Neuron (in vitro differentiated cells): ENCODE data around the gene UBE2L6.

Source experiments
- H2AFZ ChIP-seq: one replicate; pipeline ENCODE4 v1.6.1; 2013; ENCODE audit warnings: low read depth, mild to moderate bottlenecking, inconsistent platforms, low read length, moderate library complexity
- H3K27me3 ChIP-seq: one replicate; pipeline ENCODE4 v1.6.1; 2013; ENCODE audit warnings: low read length; ENCODE audit not compliant: insufficient read depth
- H3K36me3 ChIP-seq: one replicate; pipeline ENCODE4 v1.6.1; 2013; ENCODE audit warnings: low read length; ENCODE audit not compliant: insufficient read depth
- H3K4me1 ChIP-seq: one replicate; pipeline ENCODE4 v1.6.1; 2013; ENCODE audit warnings: low read length; ENCODE audit not compliant: insufficient read depth
- H3K4me3 ChIP-seq: 2 replicates; pipeline ENCODE4 v1.5.1; 2013; ENCODE audit warnings: mild to moderate bottlenecking, low read length, moderate library complexity
- H3K9me3 ChIP-seq: one replicate; pipeline ENCODE4 v1.6.1; 2013; ENCODE audit warnings: low read length

Gene UBE2L6

DNA sequence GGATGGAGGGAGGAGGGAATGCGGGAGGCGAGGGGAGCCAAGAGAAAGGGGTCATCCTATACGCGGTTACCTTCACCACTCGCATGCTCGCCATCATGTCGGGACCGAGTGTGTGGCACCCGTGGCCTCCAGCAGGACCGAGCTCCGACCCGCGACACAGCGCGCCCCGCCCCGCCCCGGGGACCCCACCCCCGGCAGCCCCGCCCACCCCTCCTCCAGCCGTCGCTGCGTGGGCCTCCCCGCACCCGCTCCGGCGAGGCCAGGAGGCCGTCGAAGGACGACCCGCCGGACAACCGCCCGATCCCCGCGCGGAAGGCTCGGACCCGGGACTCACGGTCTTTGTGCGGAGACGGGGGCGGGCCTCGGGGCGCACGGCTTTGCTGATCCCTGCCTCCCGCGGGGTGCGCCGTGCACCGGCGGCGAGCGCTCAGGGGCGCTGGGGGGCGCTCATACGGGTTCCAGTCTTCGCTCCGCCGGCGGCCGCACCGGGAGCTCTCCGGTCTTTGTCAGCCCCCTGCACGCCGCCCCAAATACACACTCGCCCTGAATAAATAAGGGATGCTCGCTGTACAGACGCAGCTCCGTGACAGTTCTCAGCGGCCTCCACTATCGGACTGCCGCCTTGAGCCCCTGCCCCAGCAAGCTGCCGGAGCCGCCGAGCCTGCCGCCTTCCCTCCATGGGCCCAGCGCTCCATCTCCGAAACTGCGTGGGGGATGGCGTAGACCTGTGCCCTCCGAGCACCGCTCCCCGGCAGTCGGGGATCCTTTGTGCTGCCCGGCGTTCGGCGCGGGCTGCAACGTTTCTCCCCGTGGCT lies at the start of gene UBE2L6:
Gene UBE2L6, minus strand, starts transcription at position 158 of the 815 bp plus-strand sequence. Its CDS starts 61 bp downstream, at position 97.
- peak within 1 kb of the TSS; percentile 72 for H3K4me3 ChIP-seq

DNA sequence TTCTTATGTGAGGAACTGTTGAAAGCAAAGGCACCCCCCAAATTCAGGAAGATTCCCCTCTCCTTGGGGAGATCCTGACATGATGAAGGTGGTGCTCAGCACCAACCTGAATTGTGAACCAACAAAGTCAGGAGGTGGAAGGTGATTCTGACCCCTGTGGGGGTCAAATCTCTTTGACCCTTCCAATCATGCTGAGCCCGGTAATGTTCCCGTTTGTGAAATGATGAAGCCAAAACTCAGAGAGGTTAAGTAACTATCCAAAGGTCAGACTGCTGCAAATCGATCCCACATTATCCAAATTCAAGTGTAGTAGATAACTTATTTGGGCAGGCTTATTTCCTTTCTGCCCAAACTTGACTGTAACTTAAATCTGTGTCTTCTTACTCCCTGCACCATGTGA lies 49.1 kb upstream of the UBE2L6 start:
- Histone ChIP-seq H3K9me3 (peaks cover 3% of the 10 kb centered on the region), H3K4me1 (no peaks in the 10 kb centered on the region)

More for the DNA sequence above, at the start of gene UBE2L6:
- peaks cover 29% of the 10 kb centered on the region for H3K4me1 ChIP-seq
- H3K9me3 ChIP-seq, result no peaks in the 10 kb centered on the region
- peak within 1 kb of the TSS; percentile 84 for H2AFZ ChIP-seq
- no peaks in the 10 kb centered on the region for H3K27me3 ChIP-seq
- no peaks in the 10 kb centered on the region for H3K36me3 ChIP-seq

GRCh38 chr11:57615308-57615707 lies 47.8 kb upstream of the UBE2L6 start:
- H3K36me3 ChIP-seq, result peaks cover 49% of the 10 kb centered on the region
- no peaks in the 10 kb centered on the region for H3K27me3 ChIP-seq
- H2AFZ ChIP-seq, result no peak overlapping the region
- no peaks in the 10 kb centered on the region for H3K4me1 ChIP-seq
- H3K4me3 ChIP-seq, result no peak overlapping the region
- H3K9me3 ChIP-seq, result peaks cover 3% of the 10 kb centered on the region

More for the DNA sequence above, 49.1 kb upstream of the UBE2L6 start:
- no peak overlapping the region for H2AFZ ChIP-seq
- H3K4me3 ChIP-seq, result no peak overlapping the region
- peaks cover 39% of the 10 kb centered on the region for H3K36me3 ChIP-seq
- H3K27me3 ChIP-seq, result no peaks in the 10 kb centered on the region

DNA sequence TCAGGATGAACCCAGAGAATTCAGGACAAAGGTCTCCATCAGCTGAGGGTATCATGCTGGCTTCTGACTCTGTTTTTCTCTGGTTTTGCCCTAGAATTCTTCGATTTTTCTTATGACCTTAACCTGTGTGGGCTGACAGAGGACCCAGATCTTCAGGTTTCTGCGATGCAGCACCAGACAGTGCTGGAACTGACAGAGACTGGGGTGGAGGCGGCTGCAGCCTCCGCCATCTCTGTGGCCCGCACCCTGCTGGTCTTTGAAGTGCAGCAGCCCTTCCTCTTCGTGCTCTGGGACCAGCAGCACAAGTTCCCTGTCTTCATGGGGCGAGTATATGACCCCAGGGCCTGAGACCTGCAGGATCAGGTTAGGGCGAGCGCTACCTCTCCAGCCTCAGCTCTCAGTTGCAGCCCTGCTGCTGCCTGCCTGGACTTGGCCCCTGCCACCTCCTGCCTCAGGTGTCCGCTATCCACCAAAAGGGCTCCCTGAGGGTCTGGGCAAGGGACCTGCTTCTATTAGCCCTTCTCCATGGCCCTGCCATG lies 46.8 kb upstream of the UBE2L6 start:
- Histone ChIP-seq H3K4me1 (no peaks in the 10 kb centered on the region), H3K9me3 (no peaks in the 10 kb centered on the region), H3K4me3 (no peak overlapping the region), H3K27me3 (no peaks in the 10 kb centered on the region), H3K36me3 (peaks cover 53% of the 10 kb centered on the region), H2AFZ (no peak overlapping the region)

DNA sequence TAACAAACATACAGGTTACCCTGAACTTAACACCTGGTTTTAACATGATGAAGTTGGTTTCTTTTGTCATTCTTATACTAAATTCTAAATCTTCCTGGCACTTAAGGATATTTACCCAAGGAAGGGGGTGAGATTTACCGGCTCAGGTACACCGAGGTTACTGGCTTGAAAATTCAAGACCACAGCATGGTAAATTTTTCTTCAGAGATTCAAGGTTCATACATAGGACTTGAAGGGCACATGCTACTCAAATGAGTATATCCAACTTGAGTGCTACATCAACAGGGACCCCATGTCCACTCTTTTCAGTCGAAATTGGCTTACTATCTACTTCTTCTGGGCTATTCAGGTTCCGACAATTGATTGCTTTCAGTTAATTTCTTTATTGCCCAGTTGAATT lies 42.7 kb upstream of the UBE2L6 start:
- no peak overlapping the region for H3K4me3 ChIP-seq
- no peaks in the 10 kb centered on the region for H3K9me3 ChIP-seq
- no peak overlapping the region for H2AFZ ChIP-seq
- peaks cover 67% of the 10 kb centered on the region for H3K36me3 ChIP-seq
- H3K4me1 ChIP-seq, result no peaks in the 10 kb centered on the region
- H3K27me3 ChIP-seq, result no peaks in the 10 kb centered on the region

DNA sequence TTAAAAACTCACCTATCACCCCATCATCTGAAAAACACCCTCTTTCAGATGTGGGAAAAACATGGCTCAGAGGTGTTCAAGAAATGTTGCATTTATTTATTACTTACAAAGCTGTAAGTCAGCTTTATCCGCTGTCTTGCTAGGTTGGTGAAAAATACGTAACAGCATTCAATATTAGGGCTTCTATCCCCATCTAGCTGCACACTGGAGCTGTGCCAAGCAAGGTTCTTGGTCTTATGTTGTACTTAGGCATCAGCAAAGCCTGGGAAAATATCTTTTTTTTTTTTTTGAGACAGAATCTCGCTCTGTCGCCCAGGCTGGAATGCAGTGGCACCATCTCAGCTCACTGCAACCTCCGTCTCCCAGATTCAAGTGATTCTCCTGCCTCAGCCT lies 37.6 kb upstream of the UBE2L6 start:
- Histone ChIP-seq H3K4me3 (no peak overlapping the region), H2AFZ (no peak overlapping the region), H3K36me3 (peaks cover 27% of the 10 kb centered on the region), H3K9me3 (no peaks in the 10 kb centered on the region), H3K27me3 (no peaks in the 10 kb centered on the region), H3K4me1 (peaks cover 3% of the 10 kb centered on the region)

GRCh38 chr11:57604296-57605027 lies 37.0 kb upstream of the UBE2L6 start:
- peaks cover 6% of the 10 kb centered on the region for H3K4me1 ChIP-seq
- no peak overlapping the region for H2AFZ ChIP-seq
- H3K27me3 ChIP-seq, result no peaks in the 10 kb centered on the region
- peaks cover 23% of the 10 kb centered on the region for H3K36me3 ChIP-seq
- H3K4me3 ChIP-seq, result no peak overlapping the region
- H3K9me3 ChIP-seq, result no peaks in the 10 kb centered on the region

GRCh38 chr11:57601297-57601696 lies 33.8 kb upstream of the UBE2L6 start:
- Histone ChIP-seq H3K27me3 (no peaks in the 10 kb centered on the region), H3K9me3 (no peaks in the 10 kb centered on the region), H3K36me3 (peaks cover 12% of the 10 kb centered on the region), H3K4me3 (no peak overlapping the region), H3K4me1 (peaks cover 29% of the 10 kb centered on the region), H2AFZ (no peak overlapping the region)

GRCh38 chr11:57599381-57599780 lies 31.9 kb upstream of the UBE2L6 start:
- no peak overlapping the region for H2AFZ ChIP-seq
- H3K4me1 ChIP-seq, result peaks cover 40% of the 10 kb centered on the region
- peaks cover 5% of the 10 kb centered on the region for H3K36me3 ChIP-seq
- peak overlapping the region; percentile 49 for H3K4me3 ChIP-seq
- H3K9me3 ChIP-seq, result no peaks in the 10 kb centered on the region
- H3K27me3 ChIP-seq, result no peaks in the 10 kb centered on the region

DNA sequence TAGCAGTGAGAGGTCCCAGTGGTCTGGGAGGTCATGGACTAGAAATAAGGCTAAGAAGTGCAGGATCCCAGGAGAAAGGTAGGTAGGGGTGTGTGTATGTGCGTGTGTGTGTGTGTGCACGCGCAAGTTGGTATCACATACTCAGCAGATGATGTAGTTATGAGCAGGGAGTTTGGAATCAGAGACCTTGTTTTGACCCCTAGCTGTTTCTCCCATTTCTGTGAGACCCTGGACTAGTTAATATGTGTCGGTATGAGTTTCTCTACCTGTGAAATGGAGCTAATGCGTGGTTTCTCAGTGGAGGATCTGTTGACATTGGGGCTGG lies 31.3 kb upstream of the UBE2L6 start:
- Histone ChIP-seq H3K4me1 (peaks cover 38% of the 10 kb centered on the region), H3K4me3 (peak overlapping the region; percentile 49), H2AFZ (no peak overlapping the region), H3K27me3 (no peaks in the 10 kb centered on the region), H3K9me3 (no peaks in the 10 kb centered on the region), H3K36me3 (peaks cover 5% of the 10 kb centered on the region)

DNA sequence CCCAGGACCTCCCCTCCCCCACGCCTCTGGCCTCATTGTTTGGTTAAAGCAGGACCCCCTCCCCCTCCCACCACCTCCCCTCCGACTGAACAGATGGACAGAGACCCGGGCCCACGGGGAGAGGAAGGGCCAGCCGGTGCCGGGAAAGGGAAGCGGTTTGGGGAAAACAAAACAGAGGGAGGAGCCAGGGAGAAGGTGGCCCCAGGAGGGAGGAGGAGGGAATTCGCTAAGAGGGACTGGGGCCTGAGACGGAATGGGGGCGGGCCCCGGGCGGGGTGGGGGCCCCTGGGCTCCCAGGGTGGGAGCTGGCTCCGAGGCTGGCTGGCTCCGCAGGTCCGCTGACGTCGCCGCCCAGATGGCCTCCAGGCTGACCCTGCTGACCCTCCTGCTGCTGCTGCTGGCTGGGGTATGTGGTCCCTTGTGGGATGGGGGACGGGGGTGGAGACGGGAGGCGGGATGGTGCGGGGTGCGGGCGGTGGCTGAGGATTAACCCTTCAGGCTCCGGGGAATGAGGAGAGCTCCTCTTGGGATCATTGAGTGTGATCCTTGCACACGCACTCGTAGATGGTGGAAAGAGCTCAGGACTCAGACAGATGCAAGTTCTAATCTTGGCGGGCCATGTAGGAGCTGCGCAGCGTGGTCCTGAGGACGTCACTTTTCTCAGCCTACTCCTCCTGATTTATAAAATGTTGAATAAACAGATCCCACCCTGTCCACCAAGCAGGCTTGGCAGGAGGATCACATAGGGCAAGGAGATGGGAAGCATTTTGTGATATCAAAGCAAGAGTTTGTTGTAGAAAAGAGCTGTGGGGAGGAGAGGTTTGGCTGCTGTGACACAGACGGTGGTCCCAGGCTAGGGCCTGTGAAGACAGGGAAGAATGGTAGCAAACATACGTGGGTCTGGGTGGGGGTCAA lies 30.7 kb upstream of the UBE2L6 start:
- Histone ChIP-seq H3K36me3 (peaks cover 5% of the 10 kb centered on the region), H3K27me3 (no peaks in the 10 kb centered on the region), H2AFZ (no peak overlapping the region), H3K9me3 (no peaks in the 10 kb centered on the region), H3K4me3 (peak overlapping the region; percentile 49), H3K4me1 (peaks cover 38% of the 10 kb centered on the region)

DNA sequence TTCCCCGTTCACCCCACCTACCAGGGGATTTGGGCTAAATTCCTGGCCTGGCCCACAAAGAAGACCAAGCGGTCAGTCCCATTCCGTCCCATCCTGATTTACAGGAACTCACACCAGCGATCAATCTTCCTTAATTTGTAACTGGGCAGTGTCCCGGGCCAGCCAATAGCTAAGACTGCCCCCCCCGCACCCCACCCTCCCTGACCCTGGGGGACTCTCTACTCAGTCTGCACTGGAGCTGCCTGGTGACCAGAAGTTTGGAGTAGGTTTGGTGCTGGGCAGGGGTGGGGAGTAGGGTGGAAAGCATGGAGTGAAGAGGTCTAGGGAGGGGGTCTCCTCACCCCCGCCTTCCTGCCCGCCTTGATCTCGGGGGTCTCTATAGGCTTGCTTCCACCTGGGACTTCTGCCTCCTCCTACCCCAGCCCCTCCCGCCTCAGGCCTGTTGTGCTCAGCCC lies 30.0 kb upstream of the UBE2L6 start, which contains the start of gene SERPING1:
Gene SERPING1, plus strand, starts transcription at position 225 of the 455 bp plus-strand sequence. CDS start 586 bp downstream, outside the sequence.
- peaks cover 38% of the 10 kb centered on the region for H3K4me1 ChIP-seq
- H3K9me3 ChIP-seq, result no peaks in the 10 kb centered on the region
- peak within 1 kb of the TSS; percentile 49 for H3K4me3 ChIP-seq
- no peak within 1 kb of the TSS for H2AFZ ChIP-seq
- peaks cover 3% of the 10 kb centered on the region for H3K36me3 ChIP-seq
- H3K27me3 ChIP-seq, result no peaks in the 10 kb centered on the region
